GM23338 (cell line): Measurements from ENCODE around the gene OR4K1. TPM values are rescaled to one million over a fixed set of nuclear protein-coding genes. Genes with fewer than 3 reads are reported as not detected.

Source experiments
- ATAC-seq: fragments of 200-7000 bp; cut with Tn5 transposase; 3 replicates; pipeline ENCODE4 v1.9.1; 2020
- DNase-seq: peaks from one replicate; pipeline ENCODE4 v3.0.0-alpha.2; 2015; ENCODE audit warnings: low spot score
- H2AFZ ChIP-seq: fragments of 200-600 bp; sonication (generic); 2 replicates; pipeline ENCODE4 v1.8.0; 2016; ENCODE audit warnings: antibody characterized with exemption, mild to moderate bottlenecking, moderate library complexity
- H3F3A ChIP-seq: fragments of 200-600 bp; sonication (generic); replicated peaks from 2 replicates; pipeline ENCODE4 v1.8.0; 2017; ENCODE audit warnings: antibody characterized with exemption, mixed run types, low read depth
- H3K27ac ChIP-seq: fragments of 200-600 bp; sonication (generic); 2 replicates; pipeline ENCODE4 v1.6.1; 2016; ENCODE audit warnings: low read depth
- H3K27me3 ChIP-seq: fragments of 200-600 bp; sonication (generic); 2 replicates; pipeline ENCODE4 v1.8.0; 2016; ENCODE audit warnings: mild to moderate bottlenecking, mixed run types, moderate library complexity; ENCODE audit not compliant: insufficient read depth
- H3K36me3 ChIP-seq: fragments of 200-600 bp; sonication (generic); 2 replicates; pipeline ENCODE4 v1.8.0; 2016; ENCODE audit warnings: mild to moderate bottlenecking; ENCODE audit not compliant: insufficient read depth
- H3K4me1 ChIP-seq: fragments of 200-600 bp; sonication (generic); 2 replicates; pipeline ENCODE4 v1.8.0; 2016; ENCODE audit warnings: mild to moderate bottlenecking, moderate library complexity; ENCODE audit not compliant: insufficient read depth
- H3K4me2 ChIP-seq: fragments of 200-600 bp; sonication (generic); 2 replicates; pipeline ENCODE4 v1.7.1; 2017; ENCODE audit warnings: mixed run types
- H3K4me3 ChIP-seq: fragments of 200-600 bp; sonication (generic); 2 replicates; pipeline ENCODE4 v1.6.1; 2016; ENCODE audit warnings: mixed run types
- H3K79me2 ChIP-seq: fragments of 200-600 bp; sonication (generic); replicated peaks from 2 replicates; pipeline ENCODE4 v1.8.0; 2017; ENCODE audit warnings: mild to moderate bottlenecking; ENCODE audit not compliant: insufficient read depth
- H3K9me2 ChIP-seq: fragments of 200-600 bp; sonication (generic); 2 replicates; pipeline ENCODE4 v1.8.0; 2017; ENCODE audit not compliant: insufficient read depth
- H4K20me1 ChIP-seq: fragments of 200-600 bp; sonication (generic); replicated peaks from 2 replicates; pipeline ENCODE4 v1.8.0; 2017; ENCODE audit warnings: mild to moderate bottlenecking; ENCODE audit not compliant: insufficient read depth
- H3K27ac Mint-ChIP-seq: 2 replicates; pipeline ENCODE4 v1.8.0; 2020; ENCODE audit warnings: inconsistent platforms, mild to moderate bottlenecking, moderate library complexity, mixed read lengths
- H3K27me3 Mint-ChIP-seq: 3 replicates; pipeline ENCODE4 v1.8.0; 2022; ENCODE audit warnings: low read depth, mild to moderate bottlenecking, moderate library complexity, mixed read lengths, inconsistent platforms; ENCODE audit not compliant: insufficient read depth, poor library complexity
- H3K36me3 Mint-ChIP-seq: 3 replicates; pipeline ENCODE4 v1.8.0; 2021; ENCODE audit warnings: low read depth, mild to moderate bottlenecking, inconsistent platforms, moderate library complexity, mixed read lengths
- H3K4me1 Mint-ChIP-seq: 3 replicates; pipeline ENCODE4 v1.8.0; 2020; ENCODE audit warnings: mild to moderate bottlenecking, inconsistent platforms, mixed read lengths
- H3K4me3 Mint-ChIP-seq: 3 replicates; pipeline ENCODE4 v1.8.0; 2021; ENCODE audit warnings: moderate library complexity, mild to moderate bottlenecking, inconsistent platforms, mixed read lengths
- H3K9me3 Mint-ChIP-seq: 3 replicates; pipeline ENCODE4 v1.8.0; 2020; ENCODE audit warnings: moderate library complexity, mild to moderate bottlenecking, inconsistent platforms, mixed read lengths
- CREB1 ChIP-seq: fragments of 250-450 bp; sonication (Bioruptor Pico); IDR thresholded peaks from 2 replicates; pipeline ENCODE4 v1.5.0; 2020; ENCODE audit warnings: low read depth, mild to moderate bottlenecking, moderate library complexity
- CTCF ChIP-seq, 2 experiments: fragments of 200-600 bp in 1 of 2; sonication (generic) in 1 of 2; conservative IDR thresholded peaks; 2 replicates each; pipeline versions ENCODE4 v1.5.1 to v1.6.1; 2016 to 2017; ENCODE audit warnings: antibody characterized with exemption in 2 of 2, low read depth in 2 of 2, mild to moderate bottlenecking in 2 of 2, moderate library complexity in 1 of 2
- EZH2 ChIP-seq: fragments of 200-600 bp; sonication (generic); IDR thresholded peaks from one replicate; pipeline ENCODE4 v1.8.0; 2017; ENCODE audit warnings: antibody characterized with exemption, mild to moderate bottlenecking, low read depth; ENCODE audit not compliant: unreplicated experiment
- EZH2phosphoT487 ChIP-seq: fragments of 200-600 bp; sonication (generic); IDR thresholded peaks from one replicate; pipeline ENCODE4 v1.8.1; 2018; ENCODE audit warnings: antibody characterized with exemption; ENCODE audit not compliant: unreplicated experiment
- JUNB ChIP-seq: IDR thresholded peaks from one replicate; pipeline ENCODE4 v1.6.1; 2016; ENCODE audit warnings: antibody characterized with exemption; ENCODE audit not compliant: unreplicated experiment
- POLR2AphosphoS5 ChIP-seq: IDR thresholded peaks from 2 replicates; pipeline ENCODE4 v1.6.1; 2016; ENCODE audit warnings: antibody characterized with exemption, low read depth
- REST ChIP-seq: IDR thresholded peaks from one replicate; pipeline ENCODE4 v1.6.1; 2018; ENCODE audit warnings: antibody characterized with exemption; ENCODE audit not compliant: unreplicated experiment
- STAT1 ChIP-seq: IDR thresholded peaks from one replicate; pipeline ENCODE4 v1.6.1; 2016; ENCODE audit warnings: antibody characterized with exemption; ENCODE audit not compliant: unreplicated experiment
- ZNF114 ChIP-seq: fragments of 250-450 bp; sonication (Bioruptor Pico); IDR thresholded peaks from 2 replicates; pipeline ENCODE4 v1.5.0; 2020; ENCODE audit warnings: mild to moderate bottlenecking, moderate library complexity
- ZNF331 ChIP-seq: fragments of 250-450 bp; sonication (Bioruptor Pico); IDR thresholded peaks from 2 replicates; pipeline ENCODE4 v1.5.0; 2020; ENCODE audit warnings: low read depth, mild to moderate bottlenecking, moderate library complexity
- polyA plus RNA-seq: library from polyadenylated mRNA; unstranded; fragments of >200 nt; fragmentation: Nextera tagmentation; extraction: Ambion mirVana; gene quantifications from 2 replicates; pipeline ENCODE4 v1.2.1, GENCODE V29; 2016
- total RNA-seq: library from RNA; depleted of rRNA; stranded (reverse); fragments of >200 nt; shearing (Covaris generic); gene quantifications from 2 replicates; pipeline ENCODE4 v1.2.3, GENCODE V29; 2014

The OR4K1 gene
- total and polyA plus RNA-seq, 2 experiments from 2014 or later: not detected

GRCh38 chr14:19895282-19895681, 35.4 kb upstream of the OR4K1 start:
- Histone ChIP-seq H4K20me1 (no peaks in the 10 kb centered on the region), H3K9me2 (no peaks in the 10 kb centered on the region), H2AFZ (no peak overlapping the region), H3K4me2 (no peak overlapping the region), H3F3A (no peaks in the 10 kb centered on the region), H3K4me3 (no peak overlapping the region), H3K79me2 (no peaks in the 10 kb centered on the region), H3K27me3 (no peaks in the 10 kb centered on the region), H3K27ac (no peak overlapping the region), H3K36me3 (peaks cover 45% of the 10 kb centered on the region; the same call in 1 of the 2 replicates), H3K4me1 (no peaks in the 10 kb centered on the region)
- H3K36me3 Mint-ChIP-seq: peaks cover 26% of the 10 kb centered on the region
- H3K4me1 Mint-ChIP-seq: no peaks in the 10 kb centered on the region
- H3K4me3 Mint-ChIP-seq: no peak overlapping the region
- H3K9me3 Mint-ChIP-seq: peaks cover 18% of the 10 kb centered on the region; the same call in 2 of the 3 replicates
- no peak for TF ChIP-seq ZNF331 (CRISPR knock-in tag)
- peaks cover 8% of the 10 kb centered on the region for H3K27me3 Mint-ChIP-seq
- H3K27ac Mint-ChIP-seq: no peak overlapping the region
- no peak for DNase-seq
- no peak for ATAC-seq

GRCh38 chr14:19900999-19901398, 29.7 kb upstream of the OR4K1 start:
- Mint-ChIP-seq H3K4me3 (no peak overlapping the region), H3K27me3 (no peaks in the 10 kb centered on the region), H3K4me1 (no peaks in the 10 kb centered on the region), H3K36me3 (peaks cover 54% of the 10 kb centered on the region), H3K27ac (no peak overlapping the region), H3K9me3 (peaks cover 75% of the 10 kb centered on the region; the same call in 2 of the 3 replicates)
- Histone ChIP-seq H3K9me2 (no peaks in the 10 kb centered on the region), H4K20me1 (no peaks in the 10 kb centered on the region), H3K79me2 (no peaks in the 10 kb centered on the region), H3K27me3 (no peaks in the 10 kb centered on the region), H2AFZ (no peak overlapping the region), H3F3A (no peaks in the 10 kb centered on the region), H3K4me1 (no peaks in the 10 kb centered on the region), H3K36me3 (peaks cover 29% of the 10 kb centered on the region), H3K4me3 (no peak overlapping the region), H3K27ac (no peak overlapping the region), H3K4me2 (no peak overlapping the region)
- ATAC-seq (no peak), DNase-seq (no peak)
- TF ChIP-seq JUNB (no peak), REST (no peak), ZNF331 (CRISPR knock-in tag) (no peak), ZNF114 (no peak)

GRCh38 chr14:19902409-19902808, 28.3 kb upstream of the OR4K1 start:
- H2AFZ ChIP-seq: no peak overlapping the region
- H3K36me3 ChIP-seq: peaks cover 23% of the 10 kb centered on the region
- H3F3A ChIP-seq: no peaks in the 10 kb centered on the region
- no peaks in the 10 kb centered on the region for H3K4me1 ChIP-seq
- peaks cover 55% of the 10 kb centered on the region for H3K36me3 Mint-ChIP-seq
- no peak overlapping the region for H3K4me2 ChIP-seq
- H3K4me3 Mint-ChIP-seq: no peak overlapping the region
- no peak overlapping the region for H3K27ac Mint-ChIP-seq
- no peaks in the 10 kb centered on the region for H3K4me1 Mint-ChIP-seq
- DNase-seq: no peak
- no peaks in the 10 kb centered on the region for H3K27me3 ChIP-seq
- H3K4me3 ChIP-seq: no peak overlapping the region; the same call in 1 of the 2 replicates
- ATAC-seq: no peak
- no peak overlapping the region for H3K27ac ChIP-seq
- H3K9me3 Mint-ChIP-seq: peaks cover 89% of the 10 kb centered on the region; the same call in 2 of the 3 replicates
- no peaks in the 10 kb centered on the region for H3K27me3 Mint-ChIP-seq
- no peaks in the 10 kb centered on the region for H4K20me1 ChIP-seq
- H3K9me2 ChIP-seq: no peaks in the 10 kb centered on the region
- no peaks in the 10 kb centered on the region for H3K79me2 ChIP-seq
- no peak for TF ChIP-seq CREB1 (CRISPR knock-in tag)
- TF ChIP-seq CTCF (conservative IDR thresholded peaks at IDR 0.05; ENCODE audit: low read depth in 2 of 2): no peak
- no peak for TF ChIP-seq EZH2
- no peak for TF ChIP-seq REST
- TF ChIP-seq POLR2AphosphoS5: no peak
- TF ChIP-seq STAT1: no peak
- TF ChIP-seq EZH2phosphoT487: no peak
